ENCODE measurements around the gene AUTS2. TPM values are rescaled to one million over a fixed set of nuclear protein-coding genes. Genes with fewer than 3 reads are reported as not detected.

AUTS2 gene
- total and polyA plus RNA-seq, 11 donors: 3.4 to 14.0 (median 7.3) TPM

GRCh38 chr7:69799990-69800389, 201.7 kb downstream of the AUTS2 start:
- no peaks in the 10 kb centered on the region for H3K27me3 ChIP-seq
- no peak overlapping the region for H3K4me3 ChIP-seq
- intact Hi-C loops (cut with DNase I): no loop called here
- H3K4me1 ChIP-seq: peaks cover 0 to 30% (median 12%) of the 10 kb centered on the region in 12 donors
- H3K36me3 ChIP-seq: no peaks in the 10 kb centered on the region
- 69 to 90% (median 84%) methylated on average over 2 of the region's 2 CpGs for WGBS, 4 donors
- H3K27ac ChIP-seq: no peak overlapping the region
- ATAC-seq (no peak), DNase-seq (no peak)
- TF ChIP-seq POLR2A (IDR thresholded peaks at IDR 0.05) (no peak), CTCF (IDR thresholded peaks at IDR 0.05) (no peak)
- no peaks in the 10 kb centered on the region for H3K9me3 ChIP-seq

GRCh38 chr7:69800495-69800894, 202.2 kb downstream of the AUTS2 start:
- intact Hi-C loops (cut with DNase I): no loop called here
- peak; percentile 51 to 91 (median 80) for ATAC-seq
- DNase-seq: no peak
- no peak overlapping the region for H3K4me3 ChIP-seq
- H3K27ac ChIP-seq: no peak overlapping the region
- no peaks in the 10 kb centered on the region for H3K36me3 ChIP-seq
- no peaks in the 10 kb centered on the region for H3K9me3 ChIP-seq
- H3K4me1 ChIP-seq: peaks cover 0 to 30% (median 12%) of the 10 kb centered on the region in 12 donors
- H3K27me3 ChIP-seq: no peaks in the 10 kb centered on the region
- TF ChIP-seq POLR2A (IDR thresholded peaks at IDR 0.05) (no peak), CTCF (IDR thresholded peaks at IDR 0.05) (no peak)

- intact Hi-C loops (cut with DNase I): no loop called here
- ATAC-seq (no peak), DNase-seq (no peak)
- no peaks in the 10 kb centered on the region for H3K27me3 ChIP-seq
- peaks cover 0 to 30% (median 12%) of the 10 kb centered on the region in 12 donors for H3K4me1 ChIP-seq
- no peaks in the 10 kb centered on the region for H3K36me3 ChIP-seq
- H3K4me3 ChIP-seq: no peak overlapping the region
- no peak overlapping the region for H3K27ac ChIP-seq
- no peak for TF ChIP-seq CTCF (IDR thresholded peaks at IDR 0.05)
- TF ChIP-seq POLR2A (IDR thresholded peaks at IDR 0.05): no peak
- 67 to 72% (median 71%) methylated on average over 5 of the region's 5 CpGs for WGBS, 4 donors
- no peaks in the 10 kb centered on the region for H3K9me3 ChIP-seq
Observed at GRCh38 chr7:69801729-69802682, 203.7 kb downstream of the AUTS2 start.

- Histone ChIP-seq H3K27ac (no peak overlapping the region), H3K36me3 (no peaks in the 10 kb centered on the region), H3K4me1 (peaks cover 0 to 27% (median 12%) of the 10 kb centered on the region in 12 donors), H3K4me3 (no peak overlapping the region), H3K27me3 (no peaks in the 10 kb centered on the region), H3K9me3 (peaks cover 0 to 3% (median 0%) of the 10 kb centered on the region in 12 donors)
- ATAC-seq (no peak), DNase-seq (no peak)
- no peak for TF ChIP-seq CTCF (IDR thresholded peaks at IDR 0.05)
- no peak for TF ChIP-seq POLR2A (IDR thresholded peaks at IDR 0.05)
- intact Hi-C loops (cut with DNase I): no loop called here
- 92 to 97% (median 94%) methylated on average over 5 of the region's 5 CpGs for WGBS, 4 donors
Observed at GRCh38 chr7:69803699-69804516, 205.6 kb downstream of the AUTS2 start.
